DOHH2 (cell line): ENCODE data around the gene TMEM244.
A peak's percentile ranks its signal among the peaks of the same experiment; 100 is the strongest.

Experiments
- H3F3A ChIP-seq: fragments of 200-600 bp; sonication (generic), shearing (Covaris generic); 2 replicates; pipeline ENCODE4 v1.6.0; 2016; ENCODE audit warnings: antibody characterized with exemption, mild to moderate bottlenecking; ENCODE audit not compliant: control insufficient read depth, insufficient read depth
- H3K27ac ChIP-seq: fragments of 200-600 bp; sonication (generic); 2 replicates; pipeline ENCODE4 v1.5.1; 2014; ENCODE audit warnings: low read depth, mild to moderate bottlenecking, low read length, moderate library complexity
- H3K27me3 ChIP-seq: fragments of 200-600 bp; sonication (generic); 2 replicates; pipeline ENCODE4 v1.6.1; 2014; ENCODE audit warnings: mild to moderate bottlenecking, low read length, mixed read lengths; ENCODE audit not compliant: control insufficient read depth
- H3K36me3 ChIP-seq: fragments of 200-600 bp; sonication (generic); 2 replicates; pipeline ENCODE4 v1.6.1; 2014; ENCODE audit warnings: mild to moderate bottlenecking, low read length, moderate library complexity, mixed read lengths; ENCODE audit not compliant: control insufficient read depth
- H3K4me1 ChIP-seq: fragments of 200-600 bp; sonication (generic); 2 replicates; pipeline ENCODE4 v1.6.1; 2014; ENCODE audit warnings: mild to moderate bottlenecking, low read length, mixed read lengths; ENCODE audit not compliant: control insufficient read depth
- H3K4me2 ChIP-seq: fragments of 200-600 bp; sonication (generic); 2 replicates; pipeline ENCODE4 v1.6.0; 2014; ENCODE audit warnings: mild to moderate bottlenecking, low read length, moderate library complexity
- H3K4me3 ChIP-seq: fragments of 200-600 bp; sonication (generic); 2 replicates; pipeline ENCODE4 v1.5.1; 2014; ENCODE audit warnings: mild to moderate bottlenecking, low read length, mixed read lengths
- H3K79me2 ChIP-seq: fragments of 200-600 bp; sonication (generic); 2 replicates; pipeline ENCODE4 v1.6.1; 2014; ENCODE audit warnings: mild to moderate bottlenecking, low read length, mixed read lengths; ENCODE audit not compliant: control insufficient read depth
- H3K9me2 ChIP-seq: fragments of 200-600 bp; sonication (generic); replicated peaks from 2 replicates; pipeline ENCODE4 v1.6.1; 2014; ENCODE audit warnings: mild to moderate bottlenecking, low read length, mixed read lengths; ENCODE audit not compliant: control insufficient read depth
- H3K9me3 ChIP-seq: fragments of 200-600 bp; sonication (generic); 2 replicates; pipeline ENCODE4 v1.6.1; 2014; ENCODE audit warnings: antibody characterized with exemption, low read length, mixed read lengths; ENCODE audit not compliant: control insufficient read depth, insufficient read depth
- H4K20me1 ChIP-seq: fragments of 200-600 bp; sonication (generic); 2 replicates; pipeline ENCODE4 v1.6.0; 2014; ENCODE audit warnings: low read depth, mild to moderate bottlenecking, antibody characterized with exemption, low read length, moderate library complexity; ENCODE audit not compliant: control insufficient read depth, insufficient read depth
- EZH2phosphoT487 ChIP-seq: fragments of 200-600 bp; sonication (generic); IDR thresholded peaks from 2 replicates; pipeline ENCODE4 v1.6.1; 2017; ENCODE audit warnings: borderline replicate concordance, mild to moderate bottlenecking, antibody characterized with exemption, low read length, moderate library complexity, mixed read lengths
- TF ChIP-seq, protein P1 (sequence below): fragments of 200-600 bp; sonication (generic); IDR thresholded peaks from one replicate; pipeline ENCODE4 v1.5.1; 2014; ENCODE audit warnings: antibody characterized with exemption, mild to moderate bottlenecking, low read depth, low read length; ENCODE audit not compliant: poor library complexity, severe bottlenecking

Gene TMEM244

DNA sequence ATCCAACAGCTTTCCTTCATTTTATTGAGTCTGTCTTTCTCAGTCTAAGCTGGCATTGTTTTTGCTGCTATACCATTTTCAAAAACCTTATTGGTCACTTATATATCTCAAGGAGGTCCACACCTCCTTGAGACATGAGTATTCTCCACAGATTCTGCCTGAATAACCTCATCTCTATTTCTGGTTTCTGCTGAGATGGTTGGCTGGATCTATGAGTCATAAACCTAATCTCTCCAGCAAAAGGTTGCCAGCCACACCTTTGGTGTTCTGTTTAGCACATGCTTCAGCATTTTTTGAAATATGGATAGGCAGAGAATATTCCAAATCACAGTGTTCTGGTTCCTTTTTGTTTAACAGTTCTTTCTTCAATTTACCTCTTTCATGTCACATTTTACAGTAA lies 40.8 kb upstream of the TMEM244 start:
- Histone ChIP-seq H3K9me2 (no peaks in the 10 kb centered on the region), H4K20me1 (no peaks in the 10 kb centered on the region), H3K4me3 (no peak overlapping the region), H3K27ac (no peak overlapping the region), H3K9me3 (no peaks in the 10 kb centered on the region), H3K79me2 (no peaks in the 10 kb centered on the region), H3F3A (no peaks in the 10 kb centered on the region), H3K36me3 (no peaks in the 10 kb centered on the region), H3K27me3 (peaks cover 7% of the 10 kb centered on the region; the same call in 1 of the 2 replicates), H3K4me1 (no peaks in the 10 kb centered on the region), H3K4me2 (no peak overlapping the region)
- TF ChIP-seq, protein P1, sequence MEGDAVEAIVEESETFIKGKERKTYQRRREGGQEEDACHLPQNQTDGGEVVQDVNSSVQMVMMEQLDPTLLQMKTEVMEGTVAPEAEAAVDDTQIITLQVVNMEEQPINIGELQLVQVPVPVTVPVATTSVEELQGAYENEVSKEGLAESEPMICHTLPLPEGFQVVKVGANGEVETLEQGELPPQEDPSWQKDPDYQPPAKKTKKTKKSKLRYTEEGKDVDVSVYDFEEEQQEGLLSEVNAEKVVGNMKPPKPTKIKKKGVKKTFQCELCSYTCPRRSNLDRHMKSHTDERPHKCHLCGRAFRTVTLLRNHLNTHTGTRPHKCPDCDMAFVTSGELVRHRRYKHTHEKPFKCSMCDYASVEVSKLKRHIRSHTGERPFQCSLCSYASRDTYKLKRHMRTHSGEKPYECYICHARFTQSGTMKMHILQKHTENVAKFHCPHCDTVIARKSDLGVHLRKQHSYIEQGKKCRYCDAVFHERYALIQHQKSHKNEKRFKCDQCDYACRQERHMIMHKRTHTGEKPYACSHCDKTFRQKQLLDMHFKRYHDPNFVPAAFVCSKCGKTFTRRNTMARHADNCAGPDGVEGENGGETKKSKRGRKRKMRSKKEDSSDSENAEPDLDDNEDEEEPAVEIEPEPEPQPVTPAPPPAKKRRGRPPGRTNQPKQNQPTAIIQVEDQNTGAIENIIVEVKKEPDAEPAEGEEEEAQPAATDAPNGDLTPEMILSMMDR, result no peak
- no peak for TF ChIP-seq EZH2phosphoT487

DNA sequence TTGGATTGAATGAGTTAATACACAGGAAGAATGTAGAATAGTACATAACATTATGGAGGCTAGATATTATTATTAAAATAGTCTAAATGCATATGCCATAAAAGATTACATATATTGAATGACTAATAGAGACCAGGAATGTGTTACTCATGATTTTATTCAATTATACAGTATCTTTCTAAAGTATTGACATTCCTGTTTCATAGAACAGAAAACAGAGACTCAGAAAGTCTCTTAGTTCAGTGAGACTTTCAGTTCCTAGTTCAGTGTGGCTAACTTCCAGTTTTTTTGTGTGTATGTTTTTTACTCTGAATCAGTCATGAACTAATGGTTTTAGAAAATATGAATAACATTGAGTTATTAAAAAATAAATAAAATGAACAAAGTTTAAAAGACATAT lies 34.6 kb upstream of the TMEM244 start:
- Histone ChIP-seq H3K4me2 (no peak overlapping the region), H3F3A (no peaks in the 10 kb centered on the region), H3K79me2 (no peaks in the 10 kb centered on the region), H4K20me1 (no peaks in the 10 kb centered on the region), H3K27ac (no peak overlapping the region), H3K4me3 (no peak overlapping the region), H3K9me3 (no peaks in the 10 kb centered on the region), H3K36me3 (no peaks in the 10 kb centered on the region), H3K4me1 (no peaks in the 10 kb centered on the region), H3K27me3 (0 out of 2 replicates have a peak, but pooled peaks cover 3% of the 10 kb centered on the region), H3K9me2 (no peaks in the 10 kb centered on the region)
- no peak for TF ChIP-seq EZH2phosphoT487
- TF ChIP-seq, protein P1, result no peak

DNA sequence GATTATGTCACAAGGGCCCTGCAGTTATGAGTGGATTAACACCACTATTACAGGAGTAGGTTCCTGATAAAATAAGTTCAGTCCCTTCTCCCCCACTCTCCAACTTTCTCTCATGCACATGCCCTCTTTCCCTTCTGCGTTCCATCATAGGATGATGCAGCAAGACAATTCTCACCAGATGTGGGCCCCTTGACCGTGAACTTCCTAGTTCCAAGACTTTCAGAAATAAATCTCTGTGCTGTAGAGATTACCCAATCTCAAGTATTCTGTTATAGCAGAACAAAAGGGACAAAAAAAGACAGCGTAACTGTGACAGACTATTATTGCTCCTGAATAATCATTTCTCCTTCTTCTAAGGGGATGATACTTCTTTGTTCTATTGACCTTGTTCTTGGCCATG lies 33.8 kb upstream of the TMEM244 start:
- Histone ChIP-seq H3K9me3 (no peaks in the 10 kb centered on the region), H3K9me2 (no peaks in the 10 kb centered on the region), H3K79me2 (no peaks in the 10 kb centered on the region), H4K20me1 (no peaks in the 10 kb centered on the region), H3K4me1 (no peaks in the 10 kb centered on the region), H3K4me2 (no peak overlapping the region), H3K4me3 (no peak overlapping the region), H3K27me3 (0 out of 2 replicates have a peak, but pooled peaks cover 3% of the 10 kb centered on the region), H3F3A (no peaks in the 10 kb centered on the region), H3K36me3 (no peaks in the 10 kb centered on the region), H3K27ac (no peak overlapping the region)
- no peak for TF ChIP-seq EZH2phosphoT487
- TF ChIP-seq, protein P1, result no peak

DNA sequence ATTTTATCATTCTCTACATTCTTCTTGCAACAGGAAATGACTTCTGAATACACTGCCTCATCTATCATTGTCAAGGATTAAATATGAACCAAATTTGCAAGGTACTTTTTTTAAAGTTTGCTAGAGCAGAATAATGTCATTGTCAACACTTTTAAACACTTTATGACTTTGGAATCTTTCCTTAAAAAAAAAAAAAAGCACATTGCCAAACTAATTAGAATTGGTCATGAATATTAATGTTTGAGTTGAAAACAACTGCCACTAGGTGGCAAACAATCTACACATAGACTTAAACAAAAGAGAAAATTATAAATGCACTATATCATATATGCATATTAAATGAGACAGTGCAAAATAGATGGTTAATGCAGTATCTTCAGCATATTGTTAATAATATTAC lies 32.5 kb upstream of the TMEM244 start:
- H3K4me3 ChIP-seq, result no peak overlapping the region
- no peaks in the 10 kb centered on the region for H3K9me3 ChIP-seq
- no peaks in the 10 kb centered on the region for H3K9me2 ChIP-seq
- TF ChIP-seq EZH2phosphoT487, result no peak
- TF ChIP-seq, protein P1, result peak; percentile 54
- H3K79me2 ChIP-seq, result no peaks in the 10 kb centered on the region
- H3K36me3 ChIP-seq, result no peaks in the 10 kb centered on the region
- H3K27ac ChIP-seq, result no peak overlapping the region
- H3K4me2 ChIP-seq, result no peak overlapping the region
- no peaks in the 10 kb centered on the region for H3K4me1 ChIP-seq
- 0 out of 2 replicates have a peak, but pooled peaks cover 3% of the 10 kb centered on the region for H3K27me3 ChIP-seq
- H3F3A ChIP-seq, result no peaks in the 10 kb centered on the region
- H4K20me1 ChIP-seq, result no peaks in the 10 kb centered on the region
